ENCODE measurements around the gene CNTNAP3. TPM values are rescaled to one million over a fixed set of nuclear protein-coding genes. Genes with fewer than 3 reads are reported as not detected.
"Not testable (repeated sequence)": the region's sequence is repeated elsewhere in the genome, so short reads cannot be mapped to it uniquely, and the experiment has no call there.

The CNTNAP3 gene
- polyA plus RNA-seq (2013, experiment 1 of 2; ENCODE audit: insufficient read length): 4.5 TPM
- 4.7 TPM for polyA plus RNA-seq (2013, experiment 2 of 2; ENCODE audit: insufficient read length)

GRCh38 chr9:39287980-39288379, at the start of gene CNTNAP3:
Gene CNTNAP3, minus strand, starts transcription at chr9:39288167. Its CDS starts 103 bp downstream, at chr9:39288064.
- DNase-seq: not testable (repeated sequence)

- not testable (repeated sequence) for DNase-seq
Measured at GRCh38 chr9:39279995-39280394, 8.0 kb downstream of the CNTNAP3 start.

- DNase-seq: not testable (repeated sequence)
Measured at GRCh38 chr9:39242513-39242912, 45.5 kb downstream of the CNTNAP3 start.

GRCh38 chr9:39232130-39232991, 55.6 kb downstream of the CNTNAP3 start:
- DNase-seq: not testable (repeated sequence)

- DNase-seq: not testable (repeated sequence)
Measured at GRCh38 chr9:39215976-39216375, 72.0 kb downstream of the CNTNAP3 start.

- DNase-seq: not testable (repeated sequence)
Measured at GRCh38 chr9:39209773-39210172, 78.2 kb downstream of the CNTNAP3 start.

- not testable (repeated sequence) for DNase-seq
Measured at GRCh38 chr9:39206643-39207042, 81.3 kb downstream of the CNTNAP3 start.

GRCh38 chr9:39205842-39206241, 82.1 kb downstream of the CNTNAP3 start:
- not testable (repeated sequence) for DNase-seq

- not testable (repeated sequence) for DNase-seq
Measured at GRCh38 chr9:39200412-39200811, 87.6 kb downstream of the CNTNAP3 start.

GRCh38 chr9:39198000-39198709, 89.8 kb downstream of the CNTNAP3 start:
- DNase-seq: not testable (repeated sequence)

- not testable (repeated sequence) for DNase-seq
Measured at GRCh38 chr9:39171370-39171769, 116.6 kb downstream of the CNTNAP3 start.

GRCh38 chr9:39157714-39158113, 130.3 kb downstream of the CNTNAP3 start:
- not testable (repeated sequence) for DNase-seq

- DNase-seq: not testable (repeated sequence)
Measured at GRCh38 chr9:39132826-39133552, 155.0 kb downstream of the CNTNAP3 start.

GRCh38 chr9:39121401-39121800, 166.6 kb downstream of the CNTNAP3 start:
- DNase-seq: not testable (repeated sequence)

- DNase-seq: not testable (repeated sequence)
Measured at GRCh38 chr9:39111746-39112145, 176.2 kb downstream of the CNTNAP3 start.

GRCh38 chr9:39108145-39108544, 179.8 kb downstream of the CNTNAP3 start:
- no peak for DNase-seq

GRCh38 chr9:39097208-39097607, 190.8 kb downstream of the CNTNAP3 start:
- not testable (repeated sequence) for DNase-seq

GRCh38 chr9:39085311-39085710, 202.7 kb downstream of the CNTNAP3 start:
- not testable (repeated sequence) for DNase-seq

GRCh38 chr9:39082574-39082973, 205.4 kb downstream of the CNTNAP3 start:
- not testable (repeated sequence) for DNase-seq

- DNase-seq: not testable (repeated sequence)
Measured at GRCh38 chr9:39080081-39080480, 207.9 kb downstream of the CNTNAP3 start.

- DNase-seq: not testable (repeated sequence)
Measured at GRCh38 chr9:39078621-39079256, 209.2 kb downstream of the CNTNAP3 start.

GRCh38 chr9:39073537-39073936, 214.4 kb downstream of the CNTNAP3 start:
- DNase-seq: not testable (repeated sequence)

Data from fibroblast of skin of back (primary cell).